Endothelial cell of umbilical vein (primary cell): ENCODE data around the gene CARMIL1. TPM values are rescaled to one million over a fixed set of nuclear protein-coding genes. Genes with fewer than 3 reads are reported as not detected.

Experiments used
- BruUV-seq: library from RNA; stranded (reverse); fragments of 400-500 nt; replicated peaks from 2 replicates; lab custom pipeline; 2021; lab: Mats Ljungman, UMichigan
- CTCF ChIA-PET: fragments of 300-600, 350-600 bp; sonication (Branson Sonifier 250); formaldehyde crosslinking; loops from one replicate; lab custom pipeline; 2021; ENCODE audit warnings: antibody characterized with exemption, inconsistent platforms; lab: Charles Lee
- POLR2A ChIA-PET: fragments of 300-600, 350-600 bp; sonication (Branson Sonifier 250); formaldehyde crosslinking; loops from one replicate; lab custom pipeline; 2021; ENCODE audit warnings: antibody characterized with exemption, inconsistent platforms; lab: Charles Lee
- DNase-seq: peaks from one replicate; pipeline ENCODE4 v3.0.0-alpha.2; 2011; ENCODE audit warnings: low read depth, low spot score
- FAIRE-seq: peaks from 2 replicates; lab custom pipeline; 2011; peaks lifted over from hg19 to GRCh38; lab: Jason Lieb, UNC
- H2AFZ ChIP-seq: 2 replicates; pipeline ENCODE4 v1.6.0; 2012; ENCODE audit warnings: low read depth, low read length, control low read depth, inconsistent platforms
- H3K27ac ChIP-seq: 2 replicates; pipeline ENCODE4 v1.5.1; 2011; ENCODE audit warnings: low read depth, mild to moderate bottlenecking, control low read depth, low read length, moderate library complexity; ENCODE audit not compliant: insufficient read depth
- H3K27me3 ChIP-seq, 2 experiments: 2 replicates each; pipeline versions ENCODE4 v1.6.0 to v1.6.1; 2011; ENCODE audit warnings: low read length in 2 of 2, mixed read lengths in 1 of 2; ENCODE audit not compliant: control insufficient read depth in 2 of 2, insufficient read depth in 2 of 2
- H3K36me3 ChIP-seq, 2 experiments: 2 replicates in 1 of 2; 3 replicates in 1 of 2; pipeline ENCODE4 v1.5.1; 2011; ENCODE audit warnings: low read length in 2 of 2, mild to moderate bottlenecking in 1 of 2, moderate library complexity in 1 of 2; ENCODE audit not compliant: control insufficient read depth in 2 of 2, insufficient read depth in 2 of 2; ENCODE audit errors: extremely low read depth in 1 of 2
- H3K4me1 ChIP-seq: 3 replicates; pipeline ENCODE4 v1.5.1; 2011; ENCODE audit warnings: mild to moderate bottlenecking, low read length; ENCODE audit not compliant: control insufficient read depth, insufficient read depth; ENCODE audit errors: extremely low read depth
- H3K4me2 ChIP-seq: 2 replicates; pipeline ENCODE4 v1.6.1; 2011; ENCODE audit warnings: low read length, control low read depth, mixed read lengths; ENCODE audit not compliant: insufficient read depth
- H3K4me3 ChIP-seq, 3 experiments: fragments of 200-600 bp in 1 of 3; sonication (generic), shearing (Covaris generic) in 1 of 3; replicated peaks in 1 of 3; 2 replicates each; pipeline ENCODE4 v1.5.1; 2011 to 2016; ENCODE audit warnings: control low read depth in 3 of 3, low read length in 3 of 3, mild to moderate bottlenecking in 2 of 3, inconsistent platforms in 1 of 3, low read depth in 1 of 3, moderate library complexity in 1 of 3; ENCODE audit not compliant: insufficient read depth in 1 of 3
- H3K79me2 ChIP-seq: 2 replicates; pipeline ENCODE4 v1.6.0; 2012; ENCODE audit warnings: low read length, inconsistent platforms; ENCODE audit not compliant: control insufficient read depth, insufficient read depth
- H3K9ac ChIP-seq: replicated peaks from 2 replicates; pipeline ENCODE3; 2011; ENCODE audit warnings: low read length, control low read depth; ENCODE audit not compliant: insufficient read depth; ENCODE audit errors: extremely low read depth
- H3K9me1 ChIP-seq: replicated peaks from 3 replicates; pipeline ENCODE4 v1.6.0; 2011; ENCODE audit warnings: mild to moderate bottlenecking, low read length; ENCODE audit not compliant: control insufficient read depth, insufficient read depth; ENCODE audit errors: extremely low read depth
- H3K9me3 ChIP-seq: replicated peaks from 2 replicates; pipeline ENCODE4 v1.5.1; 2012; ENCODE audit warnings: low read length, inconsistent platforms; ENCODE audit not compliant: control insufficient read depth, insufficient read depth
- H4K20me1 ChIP-seq: replicated peaks from 2 replicates; pipeline ENCODE3; 2011; ENCODE audit warnings: mild to moderate bottlenecking, low read length; ENCODE audit not compliant: control insufficient read depth, insufficient read depth; ENCODE audit errors: extremely low read depth
- EZH2 ChIP-seq: IDR thresholded peaks from 2 replicates; pipeline ENCODE4 v1.6.1; 2012; ENCODE audit warnings: borderline replicate concordance, low read depth, mild to moderate bottlenecking, moderate library complexity, low read length, inconsistent platforms; ENCODE audit not compliant: severe bottlenecking
- FOS ChIP-seq: IDR thresholded peaks from 2 replicates; pipeline ENCODE4 v1.6.1; 2011; ENCODE audit warnings: mild to moderate bottlenecking, low read length, moderate library complexity, borderline replicate concordance; ENCODE audit not compliant: insufficient read depth
- POLR2AphosphoS5 ChIP-seq: IDR thresholded peaks from 2 replicates; pipeline ENCODE4 v1.6.1; 2012; ENCODE audit warnings: low read depth, mild to moderate bottlenecking, control low read depth, low read length, moderate library complexity; ENCODE audit not compliant: insufficient read depth
- dilution Hi-C: fragments of 300-500 bp; cut with MboI; formaldehyde crosslinking; loops from one replicate; pipeline ENCODE4 v1.15.0; 2019; ENCODE audit warnings: low sequenced_read_pairs; ENCODE audit not compliant: extremely low pct_ligation_motif_present
- intact Hi-C: fragments of 100-400 bp; cut with micrococcal nuclease; formaldehyde crosslinking; loops from one replicate; pipeline ENCODE4 v1.10.0; 2022
- polyA plus RNA-seq, 4 experiments: library from polyadenylated mRNA; depleted of rRNA in 3 of 4; stranded (reverse) in 3 of 4; unstranded in 1 of 4; fragments of >200 nt; gene quantifications; 2 replicates each; pipeline versions ENCODE4 v1.2.1 to v1.2.3, GENCODE V29; 2011 to 2012; ENCODE audit warnings: missing spikeins in 1 of 4
- total RNA-seq: library from RNA; stranded (reverse); gene quantifications from 2 replicates; pipeline ENCODE4 v1.2.3, GENCODE V29; 2021
- TF ChIP-seq, protein P1 (sequence below): IDR thresholded peaks from 2 replicates; pipeline ENCODE4 v1.6.1; 2011; ENCODE audit not compliant: insufficient read depth, insufficient read length
- TF ChIP-seq, protein P2 (sequence below), 2 donors: IDR thresholded peaks; 1 replicate in 1 of 2; 2 replicates in 1 of 2; pipeline ENCODE4 v1.5.1; 2011; ENCODE audit warnings: low read length in 2 of 2, mild to moderate bottlenecking in 2 of 2, moderate library complexity in 2 of 2, control low read depth in 1 of 2, inconsistent platforms in 1 of 2, low read depth in 1 of 2; ENCODE audit not compliant: insufficient read depth in 1 of 2; ENCODE audit errors: extremely low read depth in 1 of 2

CARMIL1 gene
- total and polyA plus RNA-seq, 2 donors (not counting 3 experiments of a cell fraction or from before 2014, with no cell fraction given) = 1.3 to 8.7 TPM

DNA sequence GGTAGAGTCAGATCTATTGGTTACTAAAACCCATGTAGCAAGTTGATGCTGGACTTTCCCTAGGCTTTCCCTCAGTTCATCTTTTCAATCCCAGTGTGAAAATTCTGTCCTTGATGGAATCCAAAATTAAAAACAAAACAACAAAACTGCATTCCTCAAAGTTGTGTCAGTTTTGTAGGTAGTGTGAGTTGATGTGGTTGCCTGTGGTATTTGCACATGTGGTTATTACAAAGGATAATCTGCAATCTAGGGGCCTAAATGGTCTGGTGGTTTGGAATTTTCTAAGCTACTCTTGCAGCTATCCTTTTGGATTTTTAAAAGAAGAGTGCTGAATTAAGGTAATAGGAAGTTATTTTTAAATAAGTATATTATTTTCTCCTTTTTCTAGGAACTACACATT is 240.7 kb downstream of the CARMIL1 start:
- Histone ChIP-seq H3K4me3 (no peak overlapping the region), H3K27ac (no peak overlapping the region), H3K4me2 (no peak overlapping the region), H3K9me1 (no peaks in the 10 kb centered on the region), H3K9ac (no peak overlapping the region), H3K9me3 (no peaks in the 10 kb centered on the region), H3K27me3 (no peaks in the 10 kb centered on the region), H2AFZ (no peak overlapping the region), H3K4me1 (no peaks in the 10 kb centered on the region), H4K20me1 (no peaks in the 10 kb centered on the region), H3K79me2 (no peaks in the 10 kb centered on the region), H3K36me3 (no peaks in the 10 kb centered on the region)
- FAIRE-seq (no peak), DNase-seq (no peak)
- CTCF ChIA-PET = interaction anchor here (1.2 kb wide), 1 partner anchor 254 kb away, joined by 4 read pairs; no protein-coding TSS in a partner anchor
- TF ChIP-seq POLR2AphosphoS5 (no peak), FOS (no peak)
- TF ChIP-seq, protein P1, sequence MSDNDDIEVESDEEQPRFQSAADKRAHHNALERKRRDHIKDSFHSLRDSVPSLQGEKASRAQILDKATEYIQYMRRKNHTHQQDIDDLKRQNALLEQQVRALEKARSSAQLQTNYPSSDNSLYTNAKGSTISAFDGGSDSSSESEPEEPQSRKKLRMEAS = no peak
- POLR2A ChIA-PET = no interaction called here
- BruUV-seq = no TSS peak
- intact Hi-C loops = no loop called here
- dilution Hi-C loops = no loop called here

DNA sequence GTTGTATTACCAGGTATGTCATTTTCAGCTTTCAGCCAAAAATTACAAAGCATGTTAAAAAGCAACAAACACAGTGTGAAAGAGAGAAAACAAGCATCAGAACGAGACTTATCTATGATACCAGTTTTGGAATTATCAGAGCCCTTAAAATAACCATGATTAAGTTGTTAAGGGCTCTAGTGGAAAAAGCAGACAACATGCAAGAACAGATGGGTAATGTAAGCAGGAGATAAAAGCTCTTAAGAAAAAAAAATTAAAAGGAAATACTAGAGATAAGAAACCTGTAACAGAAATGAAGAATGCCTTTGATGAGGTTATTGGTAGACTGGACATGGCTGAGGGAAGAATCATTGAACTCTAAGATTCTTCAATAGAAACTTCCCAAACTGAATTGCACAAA is 245.4 kb downstream of the CARMIL1 start:
- H3K9me3 ChIP-seq = no peaks in the 10 kb centered on the region
- CTCF ChIA-PET = interaction anchor here (1.4 kb wide), 2 partner anchors 35 to 258 kb away, joined by 3 to 4 read pairs; no protein-coding TSS in a partner anchor
- no peak for FAIRE-seq

More for the DNA sequence above, 245.4 kb downstream of the CARMIL1 start:
- no peak overlapping the region for H3K27ac ChIP-seq
- intact Hi-C loops = no loop called here
- no peaks in the 10 kb centered on the region for H3K4me1 ChIP-seq
- TF ChIP-seq, protein P2, sequence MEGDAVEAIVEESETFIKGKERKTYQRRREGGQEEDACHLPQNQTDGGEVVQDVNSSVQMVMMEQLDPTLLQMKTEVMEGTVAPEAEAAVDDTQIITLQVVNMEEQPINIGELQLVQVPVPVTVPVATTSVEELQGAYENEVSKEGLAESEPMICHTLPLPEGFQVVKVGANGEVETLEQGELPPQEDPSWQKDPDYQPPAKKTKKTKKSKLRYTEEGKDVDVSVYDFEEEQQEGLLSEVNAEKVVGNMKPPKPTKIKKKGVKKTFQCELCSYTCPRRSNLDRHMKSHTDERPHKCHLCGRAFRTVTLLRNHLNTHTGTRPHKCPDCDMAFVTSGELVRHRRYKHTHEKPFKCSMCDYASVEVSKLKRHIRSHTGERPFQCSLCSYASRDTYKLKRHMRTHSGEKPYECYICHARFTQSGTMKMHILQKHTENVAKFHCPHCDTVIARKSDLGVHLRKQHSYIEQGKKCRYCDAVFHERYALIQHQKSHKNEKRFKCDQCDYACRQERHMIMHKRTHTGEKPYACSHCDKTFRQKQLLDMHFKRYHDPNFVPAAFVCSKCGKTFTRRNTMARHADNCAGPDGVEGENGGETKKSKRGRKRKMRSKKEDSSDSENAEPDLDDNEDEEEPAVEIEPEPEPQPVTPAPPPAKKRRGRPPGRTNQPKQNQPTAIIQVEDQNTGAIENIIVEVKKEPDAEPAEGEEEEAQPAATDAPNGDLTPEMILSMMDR (IDR thresholded peaks at IDR 0.05; ENCODE audit: extremely low read depth in 1 of 2, insufficient read depth in 1 of 2, low read depth in 1 of 2, low read length in 2 of 2) = no peak
- TF ChIP-seq, protein P1 = no peak
- no peak for TF ChIP-seq EZH2
- no peak for TF ChIP-seq FOS
- H3K9me1 ChIP-seq = no peaks in the 10 kb centered on the region
- dilution Hi-C loops = no loop called here
- no peak overlapping the region for H3K9ac ChIP-seq
- no peaks in the 10 kb centered on the region for H3K79me2 ChIP-seq
- BruUV-seq = no TSS peak
- H4K20me1 ChIP-seq = no peaks in the 10 kb centered on the region
- H2AFZ ChIP-seq = no peak overlapping the region
- no peaks in the 10 kb centered on the region for H3K27me3 ChIP-seq
- POLR2A ChIA-PET = no interaction called here
- H3K4me2 ChIP-seq = no peak overlapping the region
- H3K4me3 ChIP-seq = no peak overlapping the region
- H3K36me3 ChIP-seq = no peaks in the 10 kb centered on the region
- no peak for DNase-seq
